Stimulated activated naive CD8-positive, alpha-beta T cell treated with anti-CD3 and anti-CD28 coated beads, Interleukin-15, amount 100 ng/mL, for 72 hours (primary cell): ENCODE results near the gene COL5A1.

Source experiments
- ATAC-seq: fragments of 150-1000 bp; cut with Tn5 transposase; 2 replicates; pipeline ENCODE4 v1.10.0; 2021; ENCODE audit warnings: mild to moderate bottlenecking, moderate library complexity
- DNase-seq, 2 donors: peaks; one replicate each; pipeline ENCODE4 v3.0.0; 2021 to 2022
- H3K27ac Mint-ChIP-seq, 2 donors: one replicate each; pipeline ENCODE4 v1.8.0; 2022; ENCODE audit warnings: mild to moderate bottlenecking in 2 of 2, mixed read lengths in 2 of 2, moderate library complexity in 2 of 2
- H3K27me3 Mint-ChIP-seq: one replicate; pipeline ENCODE4 v1.8.0; 2022; ENCODE audit warnings: mixed read lengths
- H3K4me1 Mint-ChIP-seq: one replicate; pipeline ENCODE4 v1.8.0; 2022; ENCODE audit warnings: mild to moderate bottlenecking, mixed read lengths
- H3K4me3 Mint-ChIP-seq, 2 donors: one replicate each; pipeline ENCODE4 v1.8.0; 2022; ENCODE audit warnings: mild to moderate bottlenecking in 2 of 2, mixed read lengths in 2 of 2, moderate library complexity in 1 of 2
- H3K9me3 Mint-ChIP-seq, 2 donors: one replicate each; pipeline ENCODE4 v1.8.0; 2022; ENCODE audit warnings: mixed read lengths in 2 of 2

The COL5A1 gene

DNA sequence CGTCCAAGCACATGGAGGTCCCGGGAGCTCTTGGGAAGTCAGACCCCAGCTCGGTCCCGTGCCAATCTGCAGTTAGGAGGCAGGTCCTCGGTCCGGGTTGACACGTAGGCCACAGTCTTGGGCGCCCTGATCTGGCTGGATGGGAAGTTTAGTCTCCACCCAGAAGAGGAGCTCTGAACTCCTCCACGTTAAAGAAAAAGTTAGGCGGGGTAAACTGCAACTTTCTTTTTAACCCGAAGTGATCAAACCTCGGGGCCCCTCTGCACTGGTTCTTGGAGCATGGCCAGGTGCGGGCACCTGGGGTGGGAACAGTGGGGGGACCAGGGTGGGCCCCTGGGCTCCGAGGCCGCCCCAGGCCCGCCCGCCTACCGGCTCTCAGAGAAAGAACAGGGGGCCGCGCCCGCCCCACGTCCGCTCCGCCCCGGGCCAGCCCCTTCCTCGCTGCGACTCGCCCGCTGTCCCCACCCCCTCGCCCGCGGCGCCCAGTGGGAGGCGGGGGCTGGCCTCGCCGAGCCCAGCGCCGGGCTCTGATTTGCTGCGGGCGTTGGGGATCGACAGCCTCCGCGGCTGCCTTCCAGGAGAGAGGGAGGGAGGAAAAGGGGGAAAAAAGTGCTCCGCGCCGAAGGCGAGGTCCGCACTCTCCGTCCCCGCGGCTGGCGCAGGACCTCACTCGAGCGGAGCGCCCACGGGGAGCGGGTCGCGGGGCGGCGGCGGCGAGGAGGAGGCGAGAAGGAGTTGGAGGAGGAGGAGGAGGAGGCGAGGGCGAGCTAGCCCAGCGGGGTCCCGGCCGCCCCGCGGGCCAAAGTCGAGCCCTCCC is at the start of gene COL5A1:
TSS of gene COL5A1 (plus strand) at position 631 of the 817 bp plus-strand sequence. CDS start 385 bp downstream, outside the sequence.
- peak within 1 kb of the TSS in 1 of 2 donors; percentile 27 for H3K27ac Mint-ChIP-seq
- peak; percentile 52 for ATAC-seq
- no peaks in the 10 kb centered on the region for H3K9me3 Mint-ChIP-seq
- no peak for DNase-seq
- no peaks in the 10 kb centered on the region for H3K4me1 Mint-ChIP-seq
- H3K27me3 Mint-ChIP-seq, result peaks cover 47% of the 10 kb centered on the region
- peak within 1 kb of the TSS in 1 of 2 donors; percentile 66 for H3K4me3 Mint-ChIP-seq

DNA sequence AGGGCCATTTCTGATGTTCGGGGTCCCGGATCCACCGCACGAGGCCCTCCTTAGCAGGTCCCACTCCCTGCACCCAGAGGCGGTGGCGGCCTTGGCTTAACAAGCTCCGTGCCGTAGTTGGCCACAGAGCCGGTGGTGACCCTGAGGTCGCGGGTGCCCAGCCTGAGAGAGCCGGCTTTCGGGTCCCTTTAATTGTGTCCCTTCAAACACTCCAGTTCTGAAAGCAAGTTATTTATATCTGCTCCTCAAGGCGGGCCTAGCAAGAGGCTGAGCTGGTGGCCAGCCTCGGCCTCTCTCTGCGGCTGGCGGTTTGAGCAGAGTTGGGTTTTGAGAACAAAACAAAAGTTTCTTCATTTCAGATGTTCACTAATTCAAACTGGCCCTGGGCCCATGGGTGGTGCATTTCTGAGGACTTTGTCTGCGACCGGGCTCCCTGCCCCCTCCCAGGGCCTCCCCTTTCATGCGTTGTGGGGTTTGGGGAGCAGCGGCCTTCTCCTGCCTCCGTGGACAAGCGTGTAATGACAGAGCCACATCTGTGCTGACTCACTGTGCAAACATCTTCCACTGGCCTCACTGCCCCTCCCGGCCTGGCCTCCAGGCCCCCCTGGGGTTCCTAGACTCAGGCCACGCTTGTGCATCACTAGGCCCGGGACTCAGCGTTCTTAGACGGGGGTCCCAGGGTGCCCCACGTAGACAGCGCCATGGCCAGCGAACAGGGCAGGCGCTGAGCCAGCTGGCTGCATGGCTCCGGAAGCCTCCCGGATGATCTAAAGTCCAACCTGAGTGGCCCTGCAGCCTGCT is 49.4 kb upstream of the COL5A1 start:
- H3K4me3 Mint-ChIP-seq, result no peak overlapping the region
- ATAC-seq, result no peak
- H3K27ac Mint-ChIP-seq, result no peak overlapping the region
- no peaks in the 10 kb centered on the region for H3K4me1 Mint-ChIP-seq
- no peaks in the 10 kb centered on the region for H3K9me3 Mint-ChIP-seq
- no peak for DNase-seq
- peaks cover 9% of the 10 kb centered on the region for H3K27me3 Mint-ChIP-seq

- peaks cover 9% of the 10 kb centered on the region for H3K27me3 Mint-ChIP-seq
- H3K4me1 Mint-ChIP-seq, result no peaks in the 10 kb centered on the region
- ATAC-seq (no peak), DNase-seq (no peak)
- H3K27ac Mint-ChIP-seq, result no peak overlapping the region
- no peaks in the 10 kb centered on the region for H3K9me3 Mint-ChIP-seq
- H3K4me3 Mint-ChIP-seq, result no peak overlapping the region
Observed at GRCh38 chr9:134592819-134593200, 48.8 kb upstream of the COL5A1 start.

DNA sequence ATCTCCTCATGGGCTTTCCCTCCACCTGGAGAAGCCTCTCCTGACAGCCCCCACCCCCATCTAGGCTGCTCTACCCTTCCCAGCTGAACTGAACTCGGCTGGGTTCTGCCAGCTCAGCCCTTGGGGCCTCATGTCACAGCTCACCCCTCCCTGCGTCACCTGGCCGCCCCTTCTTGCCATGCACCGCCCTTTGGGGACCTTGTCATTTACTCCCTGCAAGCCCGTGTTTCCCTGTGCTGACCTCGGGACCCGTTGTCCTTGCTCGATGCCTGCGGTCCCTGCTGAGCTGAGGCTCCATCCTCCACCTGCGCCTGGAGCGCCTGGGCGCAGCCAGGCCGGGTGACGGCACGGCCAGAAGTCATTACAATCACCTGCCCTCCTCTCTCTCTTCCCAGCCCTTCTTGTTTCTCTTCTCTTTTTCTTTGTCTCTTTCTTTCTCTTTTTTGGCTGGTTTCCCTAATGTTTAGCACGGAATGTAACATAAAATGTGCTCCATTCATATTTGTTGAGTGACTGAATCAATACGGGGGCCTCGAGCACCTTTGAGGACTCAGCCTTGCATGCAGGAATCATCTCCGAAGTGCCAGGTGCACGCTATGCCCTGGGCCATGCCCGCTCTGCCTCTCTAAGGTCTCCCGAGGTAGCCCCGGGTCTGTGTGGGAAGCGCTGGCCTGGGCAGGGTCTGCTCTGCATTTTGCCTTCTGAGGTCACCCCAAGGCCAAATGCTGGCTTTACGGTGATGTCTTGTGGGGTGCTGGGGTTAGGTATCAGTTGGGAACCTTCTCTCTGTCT is 48.1 kb upstream of the COL5A1 start:
- no peak for DNase-seq
- Mint-ChIP-seq H3K27ac (peak overlapping the region in 1 of 2 donors; percentile 22), H3K9me3 (no peaks in the 10 kb centered on the region), H3K4me1 (no peaks in the 10 kb centered on the region), H3K27me3 (peaks cover 9% of the 10 kb centered on the region), H3K4me3 (no peak overlapping the region)
- ATAC-seq, result no peak

- H3K27ac Mint-ChIP-seq, result no peak overlapping the region
- no peak overlapping the region for H3K4me3 Mint-ChIP-seq
- no peaks in the 10 kb centered on the region for H3K9me3 Mint-ChIP-seq
- ATAC-seq (no peak), DNase-seq (no peak)
- peaks cover 9% of the 10 kb centered on the region for H3K27me3 Mint-ChIP-seq
- no peaks in the 10 kb centered on the region for H3K4me1 Mint-ChIP-seq
Observed at GRCh38 chr9:134594078-134594941, 47.3 kb upstream of the COL5A1 start.

DNA sequence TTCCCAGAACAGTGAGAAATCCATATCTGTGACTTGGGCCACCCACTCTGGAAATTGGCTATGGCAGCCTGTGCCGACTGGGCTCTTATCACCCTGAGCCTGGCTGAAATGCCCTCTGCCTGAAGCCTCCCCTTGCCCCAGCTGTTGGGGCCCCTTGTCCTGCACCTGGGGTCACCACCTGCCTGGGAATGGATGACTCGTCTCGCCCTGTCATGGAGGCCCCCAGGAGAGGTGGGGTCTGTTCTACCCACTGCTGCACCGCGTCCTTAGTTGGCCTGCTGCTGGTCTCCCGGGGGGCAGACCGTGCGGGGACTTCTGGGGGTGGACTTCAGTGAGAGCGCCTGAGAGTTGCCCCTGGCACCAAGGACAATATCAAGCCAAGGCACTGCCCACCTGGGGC is 46.6 kb upstream of the COL5A1 start:
- H3K27me3 Mint-ChIP-seq, result peaks cover 2% of the 10 kb centered on the region
- no peak overlapping the region for H3K4me3 Mint-ChIP-seq
- no peak overlapping the region for H3K27ac Mint-ChIP-seq
- H3K4me1 Mint-ChIP-seq, result no peaks in the 10 kb centered on the region
- DNase-seq, result no peak
- ATAC-seq, result no peak
- H3K9me3 Mint-ChIP-seq, result no peaks in the 10 kb centered on the region

GRCh38 chr9:134597041-134597913 is 44.3 kb upstream of the COL5A1 start:
- H3K4me3 Mint-ChIP-seq, result no peak overlapping the region
- DNase-seq (no peak), ATAC-seq (no peak)
- no peaks in the 10 kb centered on the region for H3K4me1 Mint-ChIP-seq
- H3K27me3 Mint-ChIP-seq, result no peaks in the 10 kb centered on the region
- H3K9me3 Mint-ChIP-seq, result no peaks in the 10 kb centered on the region
- no peak overlapping the region for H3K27ac Mint-ChIP-seq

DNA sequence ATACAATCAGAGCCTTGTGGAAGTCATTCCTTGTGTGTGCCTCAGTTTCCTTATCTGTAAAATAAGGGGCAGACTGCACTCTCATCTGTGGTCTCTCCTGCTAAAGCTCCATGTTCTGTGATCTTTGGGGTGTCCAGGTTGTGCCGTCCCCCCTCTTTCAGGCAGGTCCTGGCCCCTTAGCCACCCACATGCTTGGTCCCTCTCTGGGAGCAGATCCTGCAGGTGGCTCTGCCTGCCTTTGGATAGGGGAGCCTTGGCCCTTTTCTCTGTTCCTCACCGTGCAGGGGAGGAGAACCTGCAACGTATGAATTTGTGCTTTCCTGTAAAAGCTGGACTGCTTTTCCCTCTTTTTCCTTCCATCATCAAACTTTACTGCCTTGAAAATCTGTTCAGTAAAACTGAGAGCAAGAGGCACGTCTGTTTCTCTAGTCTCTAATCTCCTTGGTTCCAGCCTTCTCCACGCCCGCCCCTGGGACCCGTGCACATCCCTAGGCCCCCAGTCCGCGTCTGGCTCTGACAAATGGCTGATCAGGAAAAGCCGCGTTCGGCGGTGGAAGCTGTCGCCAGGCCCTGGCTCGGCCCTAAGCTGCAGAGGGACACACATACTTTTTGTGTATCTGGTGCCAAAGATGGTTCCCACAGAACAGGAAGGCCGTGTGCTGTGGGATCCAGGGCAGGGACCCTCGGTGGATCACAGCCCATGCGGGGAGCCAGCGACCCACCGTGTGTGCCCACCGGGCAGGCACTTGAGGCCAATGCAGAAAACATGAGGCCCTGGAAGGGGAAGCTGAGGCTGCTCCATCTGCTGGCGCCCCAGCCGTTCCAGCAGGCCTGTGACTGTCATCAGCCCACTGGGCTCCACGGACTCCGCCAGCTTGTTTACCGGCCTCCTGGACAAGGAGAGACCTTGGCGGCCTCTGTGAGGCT is 43.4 kb upstream of the COL5A1 start:
- H3K27ac Mint-ChIP-seq, result peak overlapping the region in 1 of 2 donors; percentile 27
- DNase-seq (no peak), ATAC-seq (no peak)
- no peaks in the 10 kb centered on the region for H3K9me3 Mint-ChIP-seq
- no peaks in the 10 kb centered on the region for H3K27me3 Mint-ChIP-seq
- H3K4me3 Mint-ChIP-seq, result no peak overlapping the region
- no peaks in the 10 kb centered on the region for H3K4me1 Mint-ChIP-seq

DNA sequence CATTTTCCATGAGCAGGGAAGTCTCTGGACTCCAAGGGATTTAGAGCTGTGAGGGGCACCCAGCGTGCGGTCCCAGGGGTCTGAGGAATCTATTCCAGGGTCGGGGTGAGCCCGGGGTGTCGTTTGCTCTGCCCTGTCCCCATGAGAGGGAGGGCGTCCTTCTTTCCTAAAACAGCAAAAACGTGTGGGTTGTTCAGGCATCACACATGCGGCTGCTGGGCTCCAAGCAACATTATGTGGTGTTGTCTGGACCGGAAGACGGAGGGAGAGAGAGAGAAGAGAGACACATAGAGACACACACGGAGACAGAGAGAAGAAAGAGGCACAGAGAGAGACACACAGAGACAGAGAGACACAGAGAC is 42.7 kb upstream of the COL5A1 start:
- H3K4me3 Mint-ChIP-seq, result no peak overlapping the region
- no peak for DNase-seq
- H3K27me3 Mint-ChIP-seq, result no peaks in the 10 kb centered on the region
- ATAC-seq, result no peak
- H3K4me1 Mint-ChIP-seq, result no peaks in the 10 kb centered on the region
- no peaks in the 10 kb centered on the region for H3K9me3 Mint-ChIP-seq
- no peak overlapping the region for H3K27ac Mint-ChIP-seq

GRCh38 chr9:134600371-134600770 is 41.2 kb upstream of the COL5A1 start:
- Mint-ChIP-seq H3K27ac (no peak overlapping the region), H3K4me1 (no peaks in the 10 kb centered on the region), H3K9me3 (no peaks in the 10 kb centered on the region), H3K27me3 (no peaks in the 10 kb centered on the region), H3K4me3 (no peak overlapping the region)
- no peak for DNase-seq
- no peak for ATAC-seq

DNA sequence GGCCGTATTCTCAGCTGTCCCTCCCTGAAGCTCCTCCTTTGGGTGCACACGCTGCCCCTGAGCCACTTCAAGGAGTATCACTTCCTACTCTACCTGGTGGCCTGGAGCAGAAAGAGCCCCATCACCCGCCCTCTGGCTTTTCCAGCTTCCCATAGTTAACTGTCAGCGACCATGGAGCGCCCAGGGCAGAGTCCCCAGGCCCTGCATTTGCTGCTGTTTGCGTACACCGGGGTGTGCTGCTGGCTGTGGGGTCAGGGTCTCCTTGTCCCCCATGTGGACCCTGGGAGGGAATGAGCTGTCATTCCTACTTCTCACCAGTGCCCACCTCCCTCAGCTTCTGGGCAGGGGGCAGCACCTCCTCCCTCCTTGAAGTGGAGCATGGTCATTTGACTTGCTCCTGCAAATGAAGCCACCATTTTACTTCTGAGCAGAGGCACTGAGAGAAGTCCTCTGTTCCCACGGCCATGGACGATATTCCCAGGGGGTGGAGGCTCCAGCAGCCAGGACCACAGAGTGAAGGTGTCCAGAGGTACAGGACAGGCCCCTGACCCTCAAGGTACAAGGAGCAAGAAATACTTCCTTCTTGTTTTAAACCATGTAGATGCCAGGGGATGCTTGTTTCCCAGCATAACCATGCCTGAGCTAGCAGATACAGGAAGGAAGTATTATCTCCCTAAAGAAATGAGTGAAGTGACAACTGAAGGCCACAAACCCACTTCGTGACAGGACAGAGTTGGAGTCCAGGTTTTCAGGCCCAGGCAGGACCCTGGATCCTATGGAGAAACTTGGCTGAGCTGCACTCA is 40.6 kb upstream of the COL5A1 start:
- no peaks in the 10 kb centered on the region for H3K4me1 Mint-ChIP-seq
- ATAC-seq (no peak), DNase-seq (no peak)
- H3K27me3 Mint-ChIP-seq, result no peaks in the 10 kb centered on the region
- H3K4me3 Mint-ChIP-seq, result no peak overlapping the region
- H3K27ac Mint-ChIP-seq, result no peak overlapping the region
- H3K9me3 Mint-ChIP-seq, result no peaks in the 10 kb centered on the region

GRCh38 chr9:134601764-134602163 is 39.8 kb upstream of the COL5A1 start:
- Mint-ChIP-seq H3K27me3 (no peaks in the 10 kb centered on the region), H3K4me3 (no peak overlapping the region), H3K4me1 (no peaks in the 10 kb centered on the region), H3K27ac (no peak overlapping the region), H3K9me3 (no peaks in the 10 kb centered on the region)
- DNase-seq, result no peak
- no peak for ATAC-seq
